Natural killer cell (primary cell): ENCODE measurements around the gene BCAS3. TPM values are rescaled to one million over a fixed set of nuclear protein-coding genes. Genes with fewer than 3 reads are reported as not detected.

ENCODE experiments used
- ATAC-seq, 3 donors: fragments of 150-1000 bp in 2 of 3; fragments of 200-7000 bp in 1 of 3; cut with Tn5 transposase; 1 replicate in 1 of 3; 2 replicates in 2 of 3; pipeline ENCODE4 v1.10.0; 2021; ENCODE audit warnings: mild to moderate bottlenecking in 2 of 3, moderate library complexity in 2 of 3
- DNase-seq, 2 donors: peaks; one replicate each; pipeline versions ENCODE4 v3.0.0 to v3.0.0-alpha.2; 2013 to 2021; ENCODE audit warnings: mixed read lengths in 1 of 2
- H3K27ac ChIP-seq: one replicate; pipeline ENCODE4 v1.5.1; 2013; ENCODE audit warnings: mild to moderate bottlenecking, low read length
- H3K27me3 ChIP-seq: one replicate; pipeline ENCODE4 v1.6.1; 2013; ENCODE audit warnings: low read length; ENCODE audit not compliant: control insufficient read depth, insufficient read depth
- H3K36me3 ChIP-seq: one replicate; pipeline ENCODE4 v1.6.1; 2013; ENCODE audit warnings: low read length; ENCODE audit not compliant: control insufficient read depth, insufficient read depth
- H3K4me1 ChIP-seq: one replicate; pipeline ENCODE4 v1.6.1; 2013; ENCODE audit warnings: low read length; ENCODE audit not compliant: control insufficient read depth, insufficient read depth
- H3K4me3 ChIP-seq: one replicate; pipeline ENCODE4 v1.5.1; 2013; ENCODE audit warnings: low read length
- H3K9me3 ChIP-seq: one replicate; pipeline ENCODE4 v1.6.1; 2013; ENCODE audit warnings: low read length; ENCODE audit not compliant: control insufficient read depth, insufficient read depth
- H3K27ac Mint-ChIP-seq, 2 donors: one replicate each; pipeline ENCODE4 v1.8.0; 2022; ENCODE audit warnings: mild to moderate bottlenecking in 2 of 2, mixed read lengths in 2 of 2, moderate library complexity in 1 of 2
- H3K27me3 Mint-ChIP-seq, 2 donors: one replicate each; pipeline ENCODE4 v1.8.0; 2022; ENCODE audit warnings: low read depth in 2 of 2, mixed read lengths in 2 of 2
- H3K36me3 Mint-ChIP-seq: one replicate; pipeline ENCODE4 v1.8.0; 2022; ENCODE audit warnings: mixed read lengths
- H3K4me1 Mint-ChIP-seq, 2 donors: one replicate each; pipeline ENCODE4 v1.8.0; 2022; ENCODE audit warnings: mixed read lengths in 2 of 2
- H3K4me3 Mint-ChIP-seq: one replicate; pipeline ENCODE4 v1.8.0; 2022; ENCODE audit warnings: mild to moderate bottlenecking, moderate library complexity, mixed read lengths
- H3K9me3 Mint-ChIP-seq, 2 donors: one replicate each; pipeline ENCODE4 v1.8.0; 2022; ENCODE audit warnings: mixed read lengths in 2 of 2
- CTCF ChIP-seq: fragments of 200-600 bp; IDR thresholded peaks from one replicate; pipeline ENCODE4 v1.8.0; 2022; ENCODE audit warnings: antibody characterized with exemption
- WGBS: methylation state at CpG from one replicate; pipeline ENCODE4 v1.1.7; 2013; ENCODE audit warnings: missing lambda C conversion rate; ENCODE audit not compliant: insufficient coverage; 5-methylcytosine and 5-hydroxymethylcytosine counted together
- intact Hi-C: fragments of 100-400 bp; cut with micrococcal nuclease; formaldehyde crosslinking; loops from one replicate; pipeline ENCODE4 v1.14.2; 2022
- total RNA-seq, 4 donors: library from RNA; stranded (reverse); fragments of 120-200 nt in 1 of 4; gene quantifications; one replicate each; pipeline versions ENCODE4 v1.2.3 to v1.2.4, GENCODE V29; 2013 to 2022

Gene BCAS3
- total RNA-seq, 3 donors from 2014 or later (not counting 1 experiment from before 2014, with no cell fraction given): 60.5 to 87.8 (median 72.0) TPM

GRCh38 chr17:61126473-61127249, 449.0 kb downstream of the BCAS3 start:
- DNase-seq: no peak
- Histone ChIP-seq H3K27me3 (no peaks in the 10 kb centered on the region), H3K9me3 (no peaks in the 10 kb centered on the region), H3K36me3 (no peaks in the 10 kb centered on the region), H3K4me3 (no peak overlapping the region), H3K4me1 (no peaks in the 10 kb centered on the region), H3K27ac (no peak overlapping the region)
- H3K4me1 Mint-ChIP-seq: peaks cover 0 to 6% of the 10 kb centered on the region in 2 donors
- 96% methylated on average over 9 of the region's 11 CpGs for WGBS
- no peak for TF ChIP-seq CTCF
- ATAC-seq: no peak
- H3K36me3 Mint-ChIP-seq: no peaks in the 10 kb centered on the region
- H3K9me3 Mint-ChIP-seq: no peaks in the 10 kb centered on the region
- no peak overlapping the region for H3K27ac Mint-ChIP-seq
- no peak overlapping the region for H3K4me3 Mint-ChIP-seq
- no peaks in the 10 kb centered on the region for H3K27me3 Mint-ChIP-seq
- intact Hi-C loops: no loop called here

GRCh38 chr17:61127960-61128359, 450.3 kb downstream of the BCAS3 start:
- TF ChIP-seq CTCF: no peak
- intact Hi-C loops: no loop called here
- WGBS: 93% methylated on average over 2 of the region's 2 CpGs
- Mint-ChIP-seq H3K36me3 (no peaks in the 10 kb centered on the region), H3K4me1 (peaks cover 0 to 6% of the 10 kb centered on the region in 2 donors), H3K4me3 (no peak overlapping the region), H3K27me3 (no peaks in the 10 kb centered on the region), H3K9me3 (no peaks in the 10 kb centered on the region), H3K27ac (no peak overlapping the region)
- no peak overlapping the region for H3K4me3 ChIP-seq
- no peaks in the 10 kb centered on the region for H3K27me3 ChIP-seq
- no peak for DNase-seq
- no peaks in the 10 kb centered on the region for H3K9me3 ChIP-seq
- H3K27ac ChIP-seq: no peak overlapping the region
- H3K4me1 ChIP-seq: no peaks in the 10 kb centered on the region
- ATAC-seq: no peak
- no peaks in the 10 kb centered on the region for H3K36me3 ChIP-seq

DNA sequence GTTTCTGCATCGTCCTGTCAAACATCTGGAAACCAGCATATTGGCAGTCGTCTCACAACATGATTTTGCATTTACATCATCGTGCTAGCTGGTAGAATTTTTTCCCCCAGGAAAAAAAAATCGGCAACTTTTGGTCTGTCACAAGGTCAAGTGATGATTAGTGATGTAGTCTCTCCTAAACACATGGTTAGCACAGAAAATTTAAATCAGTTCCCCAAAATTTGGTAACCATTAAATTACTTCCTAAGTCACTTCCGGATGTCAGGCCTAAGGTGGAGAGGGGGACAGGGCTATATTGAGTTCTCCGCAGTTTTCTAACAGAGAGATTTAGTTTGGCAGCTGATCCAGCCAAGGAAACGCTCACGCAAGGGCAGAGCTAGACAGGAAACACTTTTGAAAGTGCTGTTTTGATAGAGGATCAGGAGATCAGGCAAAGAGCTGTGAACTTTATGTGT, 451.0 kb downstream of the BCAS3 start:
- no peak overlapping the region for H3K4me3 ChIP-seq
- WGBS: 62% methylated on average over 6 of the region's 8 CpGs
- DNase-seq: no peak
- H3K9me3 ChIP-seq: no peaks in the 10 kb centered on the region
- no peak for TF ChIP-seq CTCF
- no peaks in the 10 kb centered on the region for H3K9me3 Mint-ChIP-seq
- no peaks in the 10 kb centered on the region for H3K36me3 Mint-ChIP-seq
- intact Hi-C loops: no loop called here
- peak overlapping the region in 1 of 2 donors; percentile 25 for H3K27ac Mint-ChIP-seq
- no peak overlapping the region for H3K27ac ChIP-seq
- no peaks in the 10 kb centered on the region for H3K36me3 ChIP-seq
- ATAC-seq: no peak
- no peaks in the 10 kb centered on the region for H3K27me3 Mint-ChIP-seq
- no peaks in the 10 kb centered on the region for H3K4me1 ChIP-seq
- no peaks in the 10 kb centered on the region for H3K27me3 ChIP-seq
- peaks cover 0 to 6% of the 10 kb centered on the region in 2 donors for H3K4me1 Mint-ChIP-seq
- H3K4me3 Mint-ChIP-seq: no peak overlapping the region
